Measurements from ENCODE around the gene UFD1. TPM values are rescaled to one million over a fixed set of nuclear protein-coding genes. Genes with fewer than 3 reads are reported as not detected.

Gene UFD1
- total RNA-seq, 4 donors from 2014 or later, result 4.9 to 57.2 (median 36.8) TPM

GRCh38 chr22:19402642-19403191 is 76.3 kb downstream of the UFD1 start:
- Histone ChIP-seq H3K27ac (no peak overlapping the region), H3K9me3 (no peaks in the 10 kb centered on the region), H3K36me3 (peaks cover 0 to 20% (median 5%) of the 10 kb centered on the region in 4 donors), H3K4me1 (no peaks in the 10 kb centered on the region), H3K27me3 (no peaks in the 10 kb centered on the region), H3K4me3 (no peak overlapping the region)
- intact Hi-C loops (cut with DNase I; ENCODE audit: low total_unique reads), result no loop called here
- DNase-seq, result no peak
- TF ChIP-seq EP300 (IDR thresholded peaks at IDR 0.05; ENCODE audit: low read depth) (no peak), POLR2AphosphoS5 (IDR thresholded peaks at IDR 0.05) (no peak), POLR2A (IDR thresholded peaks at IDR 0.05) (no peak)
- TF ChIP-seq, protein P1, sequence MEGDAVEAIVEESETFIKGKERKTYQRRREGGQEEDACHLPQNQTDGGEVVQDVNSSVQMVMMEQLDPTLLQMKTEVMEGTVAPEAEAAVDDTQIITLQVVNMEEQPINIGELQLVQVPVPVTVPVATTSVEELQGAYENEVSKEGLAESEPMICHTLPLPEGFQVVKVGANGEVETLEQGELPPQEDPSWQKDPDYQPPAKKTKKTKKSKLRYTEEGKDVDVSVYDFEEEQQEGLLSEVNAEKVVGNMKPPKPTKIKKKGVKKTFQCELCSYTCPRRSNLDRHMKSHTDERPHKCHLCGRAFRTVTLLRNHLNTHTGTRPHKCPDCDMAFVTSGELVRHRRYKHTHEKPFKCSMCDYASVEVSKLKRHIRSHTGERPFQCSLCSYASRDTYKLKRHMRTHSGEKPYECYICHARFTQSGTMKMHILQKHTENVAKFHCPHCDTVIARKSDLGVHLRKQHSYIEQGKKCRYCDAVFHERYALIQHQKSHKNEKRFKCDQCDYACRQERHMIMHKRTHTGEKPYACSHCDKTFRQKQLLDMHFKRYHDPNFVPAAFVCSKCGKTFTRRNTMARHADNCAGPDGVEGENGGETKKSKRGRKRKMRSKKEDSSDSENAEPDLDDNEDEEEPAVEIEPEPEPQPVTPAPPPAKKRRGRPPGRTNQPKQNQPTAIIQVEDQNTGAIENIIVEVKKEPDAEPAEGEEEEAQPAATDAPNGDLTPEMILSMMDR (IDR thresholded peaks at IDR 0.05), result no peak
- whole genome bisulfite sequencing, 2 donors (ENCODE audit: low coverage in 1 of 2), result 94 to 100% methylated on average over 1 to 4 of the region's 4 CpGs
- in situ Hi-C loops (cut with MboI; ENCODE audit: low pct_ligation_motif_present in 1 of 4, low pct_unique_long_range_greater_than_20kb in 1 of 4, low sequenced_read_pairs in 3 of 4), result loop anchor here in 1 of 4 donors (10.0 kb wide), 1 partner anchor 62 kb away; no protein-coding TSS in a partner anchor

DNA sequence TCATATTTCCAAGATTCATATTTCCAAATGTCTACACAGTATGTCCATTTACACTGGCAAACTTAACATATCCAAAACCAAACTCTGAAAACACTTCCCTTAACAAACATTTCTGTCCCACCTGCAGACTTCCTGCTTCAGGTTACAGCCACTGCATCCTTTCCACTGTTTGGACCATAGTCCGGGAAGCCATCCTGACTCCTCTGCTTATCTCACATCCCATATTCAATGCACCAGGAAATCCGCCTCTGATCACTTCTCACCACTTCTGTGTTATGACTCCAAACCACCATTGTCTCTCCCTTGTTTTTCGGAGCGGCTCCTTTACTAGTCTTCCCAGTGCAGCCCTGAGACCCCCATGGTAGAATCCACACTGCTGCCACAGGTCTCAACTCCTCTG is 77.5 kb downstream of the UFD1 start:
- H3K4me1 ChIP-seq, result no peaks in the 10 kb centered on the region
- DNase-seq, result no peak
- TF ChIP-seq POLR2A (IDR thresholded peaks at IDR 0.05) (no peak), POLR2AphosphoS5 (IDR thresholded peaks at IDR 0.05) (no peak)
- TF ChIP-seq, protein P1 (IDR thresholded peaks at IDR 0.05), result no peak
- intact Hi-C loops (cut with DNase I; ENCODE audit: low total_unique reads), result no loop called here
- WGBS, 2 donors (ENCODE audit: low coverage in 1 of 2), result 97 to 98% methylated on average over 4 of the region's 4 CpGs
- H3K9me3 ChIP-seq, result no peaks in the 10 kb centered on the region
- no peaks in the 10 kb centered on the region for H3K27me3 ChIP-seq
- H3K27ac ChIP-seq, result no peak overlapping the region
- no peak overlapping the region for H3K4me3 ChIP-seq
- H3K36me3 ChIP-seq, result peaks cover 0 to 16% (median 7%) of the 10 kb centered on the region in 4 donors
- in situ Hi-C loops (cut with MboI; ENCODE audit: low pct_ligation_motif_present in 1 of 4, low pct_unique_long_range_greater_than_20kb in 1 of 4, low sequenced_read_pairs in 3 of 4), result loop anchor here in 1 of 4 donors (10.0 kb wide), 1 partner anchor 63 kb away; no protein-coding TSS in a partner anchor

DNA sequence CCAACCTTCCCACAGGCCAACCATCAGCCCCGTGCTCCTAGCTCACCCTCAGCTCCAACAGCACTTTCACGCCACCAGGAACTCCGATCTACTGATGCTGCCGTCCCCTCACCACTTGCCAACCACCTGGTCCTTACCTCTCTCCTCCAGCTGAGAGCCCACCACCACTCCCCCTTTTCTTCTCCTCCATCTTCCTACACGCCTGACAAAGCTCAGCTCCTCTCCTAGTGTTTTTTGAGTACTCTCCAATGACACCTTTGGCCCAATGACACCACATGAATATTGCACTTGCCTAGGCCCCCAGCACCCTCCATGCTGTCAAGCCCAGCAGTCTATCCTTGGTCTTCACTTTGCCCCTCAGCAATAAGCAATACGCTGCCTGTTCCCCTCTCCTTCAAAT is 78.1 kb downstream of the UFD1 start:
- peaks cover 0 to 18% (median 6%) of the 10 kb centered on the region in 4 donors for H3K36me3 ChIP-seq

More for the DNA sequence above, 78.1 kb downstream of the UFD1 start:
- no peak for DNase-seq
- 92 to 94% methylated on average over 5 to 6 of the region's 6 CpGs for WGBS, 2 donors (ENCODE audit: low coverage in 1 of 2)
- H3K27me3 ChIP-seq, result no peaks in the 10 kb centered on the region
- no peak for TF ChIP-seq EP300 (IDR thresholded peaks at IDR 0.05; ENCODE audit: low read depth)
- TF ChIP-seq POLR2AphosphoS5 (IDR thresholded peaks at IDR 0.05), result no peak
- TF ChIP-seq POLR2A (IDR thresholded peaks at IDR 0.05), result no peak
- TF ChIP-seq, protein P1 (IDR thresholded peaks at IDR 0.05), result no peak
- intact Hi-C loops (cut with DNase I; ENCODE audit: low total_unique reads) (no loop called here), in situ Hi-C loops (cut with MboI; ENCODE audit: low pct_ligation_motif_present in 1 of 4, low pct_unique_long_range_greater_than_20kb in 1 of 4, low sequenced_read_pairs in 3 of 4) (loop anchor here in 1 of 4 donors (10.0 kb wide), 1 partner anchor 64 kb away; no protein-coding TSS in a partner anchor)
- no peaks in the 10 kb centered on the region for H3K9me3 ChIP-seq
- H3K27ac ChIP-seq, result no peak overlapping the region
- no peak overlapping the region for H3K4me3 ChIP-seq
- H3K4me1 ChIP-seq, result no peaks in the 10 kb centered on the region

Other genes starting within 250 kb of the UFD1 start
- 1 to 10 TPM; 3.8 to 8.6 (median 5.6) TPM for gene CLTCL1, start 187.5 kb downstream of the UFD1 start, total RNA-seq
- 10 to 100 TPM; 18.3 to 29.3 (median 20.3) TPM for gene HIRA, start 47.5 kb downstream of the UFD1 start, total RNA-seq
- 10 to 100 TPM; 10.9 to 29.2 (median 13.7) TPM for gene MRPL40, start 46.6 kb downstream of the UFD1 start, total RNA-seq
- 10 to 100 TPM; 26.6 to 50.7 (median 39.4) TPM for gene C22orf39, start 31.5 kb downstream of the UFD1 start, total RNA-seq
- gene CDC45, start 727 bp upstream of the UFD1 start, total RNA-seq, result 1 to 10 TPM in 3 of 4 donors, not detected in 1; 1.1 to 2.0 (median 1.2) TPM
- gene CLDN5, start 45.2 kb upstream of the UFD1 start, total RNA-seq, result 100 to 1,000 TPM in 1 of 4 donors, 10 to 100 TPM in 3; 29.5 to 126 (median 63.9) TPM
- 100 to 1,000 TPM in 1 of 4 donors, 1 to 10 TPM in 3; 2.5 to 709 (median 5.4) TPM for gene SEPTIN5, start 235.3 kb upstream of the UFD1 start, total RNA-seq
- gene GP1BB, start 244.3 kb upstream of the UFD1 start, total RNA-seq, result 10 to 100 TPM in 1 of 4 donors, 1 to 10 TPM in 2, under 1 TPM in 1; 0.41 to 10.3 (median 1.8) TPM